ENCODE data around the gene NUTM2G. TPM values are rescaled to one million over a fixed set of nuclear protein-coding genes. Genes with fewer than 3 reads are reported as not detected.

Gene NUTM2G
- total and polyA plus RNA-seq, 9 of the 15 experiments (the other 6 are each of a cell fraction or from before 2014, with no cell fraction given): 0.03 TPM; not detected in 7

GRCh38 chr9:96885424-96885823 is 43.2 kb upstream of the NUTM2G start (continued):
- TF ChIP-seq AFF4 (CRISPR knock-in tag; IDR thresholded peaks at IDR 0.05) (no peak), MBD1 (CRISPR knock-in tag; IDR thresholded peaks at IDR 0.05) (no peak), ZBTB9 (CRISPR knock-in tag; IDR thresholded peaks at IDR 0.05) (no peak), SUPT5H (IDR thresholded peaks at IDR 0.05) (no peak), ZBTB7A (IDR thresholded peaks at IDR 0.05; ENCODE audit: borderline replicate concordance, control insufficient read depth, low read depth, low read length) (no peak)
